Mesenteric fat pad (tissue), 1 donor: ENCODE results near the gene KLK5. TPM values are rescaled to one million over a fixed set of nuclear protein-coding genes. Genes with fewer than 3 reads are reported as not detected.
"Not testable (repeated sequence)": the region's sequence is repeated elsewhere in the genome, so short reads cannot be mapped to it uniquely, and the experiment has no call there.

Source experiments
- DNase-seq: peaks from one replicate; pipeline ENCODE4 v3.0.0-alpha.2; 2020; ENCODE audit warnings: low spot score
- total RNA-seq: library from RNA; stranded (reverse); fragmentation: NEBNext Ultra II Directional; extraction: Animal tissue kit (Norgen Biotek cat#: 25700); gene quantifications from one replicate; pipeline ENCODE4 v1.2.1, GENCODE V29; 2021
- donor health status: DM: yes; HTN: yes; CAD: no.

KLK5 gene
- total RNA-seq, 1 donor from 2014 or later: not detected

DNA sequence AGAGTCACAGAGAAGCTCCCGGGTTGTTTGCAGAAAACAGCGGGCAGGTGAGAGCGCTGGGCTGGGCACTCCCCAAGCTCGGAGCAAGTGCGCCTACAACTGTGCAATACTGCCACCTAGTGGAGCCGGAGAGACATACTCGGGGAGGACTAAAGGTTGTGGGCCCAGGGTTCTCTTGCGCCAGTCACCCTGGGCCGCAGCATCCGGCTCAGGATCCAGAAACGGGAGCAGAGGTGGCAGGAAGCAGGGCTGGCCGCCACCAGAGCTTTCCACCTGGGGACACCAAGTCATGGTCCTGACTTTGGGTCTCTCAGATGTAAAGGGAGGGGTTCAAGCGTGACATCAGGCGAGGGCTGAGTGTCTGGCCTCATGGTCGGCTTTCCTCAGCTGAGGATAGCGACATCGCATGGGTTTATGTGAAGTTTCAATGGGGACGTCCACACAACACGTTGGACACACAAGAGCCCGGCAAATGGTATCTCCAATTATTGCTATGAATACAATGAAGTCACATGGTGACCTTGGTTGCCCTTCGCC is 30.5 kb downstream of the KLK5 start:
- no peak for DNase-seq

GRCh38 chr19:50921426-50922316 is 31.2 kb downstream of the KLK5 start:
- DNase-seq: no peak

DNA sequence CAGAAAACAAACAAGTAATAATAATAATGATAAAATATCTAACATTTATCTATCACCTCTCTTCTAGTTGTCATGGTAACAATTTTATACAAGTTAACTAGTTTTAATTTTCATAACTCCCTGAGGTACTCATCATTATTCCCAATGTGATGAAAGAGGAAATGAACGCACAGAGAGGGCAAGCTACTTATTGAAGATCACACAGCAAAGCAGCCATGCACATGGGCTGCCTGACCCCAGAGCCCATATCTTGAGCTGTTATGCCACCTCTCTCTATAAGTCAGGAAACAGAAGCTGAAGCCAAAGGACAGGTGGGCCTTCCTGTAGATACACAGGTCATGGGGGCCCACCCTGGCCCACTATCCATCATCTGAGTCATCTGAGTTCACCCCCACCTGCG is 36.8 kb downstream of the KLK5 start:
- no peak for DNase-seq

DNA sequence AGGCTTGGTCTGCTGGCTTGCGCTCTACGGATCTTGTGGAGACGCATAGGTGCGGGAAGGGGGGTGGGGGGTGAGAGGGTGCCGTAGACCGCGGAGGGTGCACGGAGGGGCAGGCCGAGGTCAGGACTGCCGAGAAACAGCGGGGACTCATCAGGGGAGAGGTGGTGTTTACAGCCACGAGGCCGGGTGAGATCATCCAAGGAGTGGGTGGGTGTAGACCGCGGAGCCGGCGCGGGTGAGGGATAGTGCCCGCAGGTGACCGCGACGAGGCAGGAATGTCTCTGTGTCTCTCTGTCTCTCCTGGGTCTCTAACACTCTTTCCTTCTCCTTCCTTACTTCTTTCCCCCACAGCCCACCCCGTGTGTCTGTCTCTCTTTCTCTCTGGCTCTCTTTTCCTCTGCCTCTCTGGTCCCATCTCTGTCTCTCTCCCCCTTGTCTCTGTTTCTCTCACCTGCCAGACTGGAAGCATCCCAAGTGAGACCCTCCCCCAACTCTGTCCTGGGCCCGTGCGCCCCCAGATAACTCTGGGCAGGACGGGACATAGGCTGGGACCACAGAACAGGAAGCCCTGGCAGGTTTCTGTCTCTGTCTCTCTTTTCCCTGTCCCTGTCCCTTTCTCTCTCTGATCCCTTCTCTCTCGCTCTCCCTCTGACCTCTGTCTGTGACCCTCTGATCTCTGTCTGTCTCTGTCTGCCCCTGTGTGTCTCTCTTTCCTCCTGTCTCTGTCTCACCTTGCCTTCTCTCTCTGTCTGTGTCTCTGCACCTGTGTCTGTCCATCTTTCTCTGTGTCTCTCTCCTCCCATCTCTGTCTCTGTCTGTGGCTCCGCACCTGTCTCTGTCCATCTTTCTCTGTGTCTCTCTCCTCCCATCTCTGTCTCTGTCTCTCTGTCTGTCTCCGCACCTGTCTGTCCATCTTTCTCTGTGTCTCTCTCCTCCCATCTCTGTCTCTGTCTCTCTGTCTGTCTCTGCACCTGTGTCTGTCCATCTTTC is 39.8 kb downstream of the KLK5 start:
- no peak for DNase-seq

DNA sequence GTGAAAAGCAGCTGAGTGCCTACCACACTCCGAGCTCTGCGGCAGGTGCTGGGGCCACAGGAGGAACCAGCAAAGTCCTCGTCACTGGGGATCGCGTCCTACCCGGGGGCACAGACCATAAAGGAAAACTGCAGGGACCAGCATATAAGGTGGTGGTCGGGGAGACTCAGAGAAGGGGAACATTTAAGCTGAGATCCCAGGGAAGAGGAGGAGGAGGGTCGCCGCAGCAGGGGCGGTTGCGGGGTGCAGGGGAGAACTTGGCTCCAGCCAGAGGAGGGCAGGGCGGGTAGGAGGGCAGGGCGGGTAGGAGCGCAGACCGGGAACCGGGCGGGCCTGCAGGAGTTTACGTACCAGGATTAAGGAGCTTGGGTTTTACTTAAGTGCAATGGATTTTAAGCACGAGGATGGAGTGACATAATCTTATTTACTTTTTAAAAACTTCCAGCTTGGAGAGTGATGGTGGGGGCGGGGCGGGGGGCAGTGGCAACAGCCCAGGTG is 40.7 kb downstream of the KLK5 start:
- DNase-seq: peak; percentile 81

DNA sequence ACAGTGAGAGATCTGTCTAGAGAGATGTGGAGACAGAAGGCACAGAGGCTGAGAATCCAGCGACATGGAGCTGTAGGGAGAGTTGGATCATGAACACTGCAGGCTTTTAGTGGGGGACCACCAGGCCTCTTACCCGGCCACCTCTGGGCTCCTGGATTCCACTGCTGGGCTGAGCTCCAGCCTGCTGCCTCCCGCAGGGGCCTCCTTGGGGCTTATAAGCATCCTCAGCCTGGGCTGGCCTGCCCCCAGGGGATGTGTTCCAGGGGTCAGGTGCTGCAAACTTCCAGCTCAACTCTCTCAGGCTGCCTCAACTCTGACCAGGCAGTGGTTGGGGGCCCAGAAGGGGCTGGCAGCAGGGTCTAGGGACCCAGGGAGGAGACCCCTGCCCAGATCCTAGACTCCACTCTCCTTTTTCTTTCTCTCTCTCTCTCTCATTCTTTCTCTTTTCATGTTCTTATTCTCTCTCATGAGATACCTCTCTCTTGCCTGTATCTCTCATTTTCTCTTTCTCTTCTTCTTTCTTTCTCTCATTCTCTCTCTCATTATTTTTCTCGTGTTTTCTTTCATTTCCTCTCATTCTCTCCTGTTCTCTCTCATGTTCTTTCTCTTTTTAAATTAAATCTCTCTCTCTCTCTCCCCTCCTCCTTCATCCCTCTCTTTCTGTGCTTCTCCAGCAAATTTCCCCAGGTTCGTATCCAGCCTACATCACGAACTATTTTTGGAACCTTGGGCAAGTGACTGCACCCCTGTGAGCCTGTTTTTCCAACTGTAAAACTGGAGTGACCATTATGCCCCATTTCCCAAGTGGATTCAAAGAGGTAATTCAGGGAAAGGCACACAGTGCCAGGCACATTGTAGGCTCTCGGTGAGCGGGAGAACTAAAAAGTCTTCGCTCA is 41.4 kb downstream of the KLK5 start, which contains the start of gene KLK4:
TSS of gene KLK4 (minus strand) at position 190 of the 896 bp plus-strand sequence. CDS start 657 bp downstream, outside the sequence.
- DNase-seq: peak; percentile 37

GRCh38 chr19:50910722-50911121 is 42.1 kb downstream of the KLK5 start:
- no peak for DNase-seq

DNA sequence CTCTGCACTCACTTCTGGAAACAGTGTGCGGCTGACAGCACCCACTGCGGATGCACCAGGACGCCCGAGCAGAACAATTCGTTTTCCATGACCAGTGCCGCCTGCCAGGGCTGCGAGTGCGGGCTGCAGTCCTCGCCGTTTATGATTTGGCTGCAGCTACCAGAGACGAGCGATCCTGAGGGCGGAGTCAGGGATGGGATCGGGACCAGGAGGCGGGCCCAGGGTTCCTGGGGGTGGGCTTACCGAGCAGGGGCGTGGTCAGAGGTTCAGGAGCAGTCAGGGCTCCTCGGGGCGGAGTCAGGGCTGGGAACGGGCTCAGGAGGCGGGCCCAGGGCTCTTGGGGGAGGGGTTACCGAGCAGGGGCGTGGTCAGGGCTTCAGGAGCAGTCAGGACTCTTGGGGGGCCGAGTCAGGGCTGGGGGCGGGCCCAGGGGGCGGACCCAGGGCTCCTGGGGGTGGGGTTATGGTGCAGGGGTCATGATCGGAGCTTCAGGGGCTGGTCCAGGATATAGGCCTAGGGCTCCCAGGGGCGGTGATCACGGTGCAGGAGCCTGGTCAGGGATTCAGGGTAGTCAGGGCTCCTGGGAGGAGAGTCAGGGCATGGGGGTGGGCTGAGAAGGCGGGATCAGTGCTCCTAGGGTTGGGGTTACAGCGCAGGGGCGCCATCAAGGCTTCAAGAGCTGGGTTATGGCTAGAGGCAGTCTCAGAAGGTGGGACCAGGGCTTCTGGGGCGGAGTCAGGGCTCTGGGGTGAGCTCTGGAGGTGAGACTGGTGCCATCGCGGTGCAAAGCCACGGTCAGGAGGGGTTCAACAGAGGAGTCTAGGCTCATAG is 43.4 kb downstream of the KLK5 start:
- no peak for DNase-seq

DNA sequence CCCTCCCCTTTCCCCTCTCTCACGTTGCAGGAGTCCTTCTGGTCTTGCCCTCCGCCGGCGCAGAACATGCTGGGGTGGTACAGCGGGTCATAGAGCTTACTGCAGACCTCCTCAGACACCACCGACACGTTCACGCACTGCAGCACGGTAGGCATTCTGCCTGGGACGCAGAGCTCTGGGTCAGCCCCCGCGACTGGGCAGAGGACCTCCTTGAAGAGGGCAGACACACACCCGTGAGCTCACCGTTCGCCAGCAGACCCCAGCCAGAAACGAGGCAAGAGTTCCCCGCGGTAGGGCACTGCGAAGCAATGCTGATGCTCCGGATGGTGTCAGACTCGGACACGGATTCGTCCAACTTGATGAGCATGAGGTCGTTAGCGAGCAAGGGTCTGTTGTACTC is 44.5 kb downstream of the KLK5 start:
- DNase-seq: no peak

DNA sequence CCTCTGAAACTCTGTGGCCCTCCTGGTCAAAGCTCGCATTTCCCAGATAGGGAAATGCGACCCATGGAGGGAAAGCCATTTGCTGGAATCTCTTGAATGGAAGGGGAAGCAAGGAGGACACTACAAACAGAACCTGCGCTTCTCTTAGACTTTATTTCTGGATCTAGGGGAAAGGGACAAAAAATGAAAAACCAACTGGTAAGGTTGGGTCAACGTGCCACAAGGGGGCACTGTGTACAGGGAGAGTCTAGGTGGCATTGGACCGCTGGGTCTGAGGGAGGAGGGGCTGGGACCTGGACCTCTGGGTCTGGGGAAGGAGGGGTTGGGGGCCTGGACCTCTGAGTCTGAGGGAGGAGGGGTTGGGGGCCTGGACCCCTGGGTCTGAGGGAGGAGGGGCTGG is 46.6 kb downstream of the KLK5 start:
- no peak for DNase-seq

DNA sequence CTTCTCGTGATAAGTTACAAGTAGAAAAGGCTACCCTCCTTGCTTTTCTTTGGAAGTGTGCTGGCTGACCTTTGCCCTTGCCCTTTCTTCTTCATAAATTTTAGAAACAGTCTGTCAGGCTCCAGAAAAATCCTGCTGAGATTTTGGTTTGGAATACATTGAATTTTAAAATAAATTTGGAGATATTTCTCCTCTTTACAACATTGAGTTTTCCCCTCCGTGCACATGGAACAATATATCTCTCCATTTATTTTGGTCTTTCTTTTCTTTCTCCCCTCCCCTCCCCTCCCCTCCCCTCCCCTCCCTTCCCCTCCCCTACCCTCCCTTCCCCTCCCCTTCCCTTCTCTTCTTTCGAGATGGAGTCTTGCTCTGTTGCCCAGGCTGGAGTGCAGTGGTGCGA is 50.2 kb downstream of the KLK5 start:
- DNase-seq: no peak

GRCh38 chr19:50899569-50899968 is 53.3 kb downstream of the KLK5 start:
- no peak for DNase-seq

DNA sequence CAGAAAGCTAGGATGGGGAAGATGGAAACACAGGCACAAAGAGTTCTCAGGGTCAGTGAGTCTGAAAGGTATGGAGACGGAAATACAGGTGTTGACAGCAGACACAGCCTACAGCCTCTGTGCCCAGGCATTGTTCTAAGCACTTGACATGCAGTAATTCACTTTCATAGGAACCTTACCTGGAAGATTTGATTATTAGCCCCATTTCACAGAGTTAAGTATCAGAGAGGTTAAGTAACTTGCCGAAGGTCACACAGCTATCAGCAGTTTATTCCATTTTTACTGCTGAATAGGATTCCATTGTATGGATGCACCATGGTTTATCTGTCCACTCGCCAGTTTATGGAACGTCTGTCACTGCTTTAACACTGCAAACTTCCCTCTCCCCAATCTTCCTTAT is 54.8 kb downstream of the KLK5 start:
- no peak for DNase-seq

- DNase-seq: no peak
Observed at GRCh38 chr19:50897612-50898011, 55.2 kb downstream of the KLK5 start.

DNA sequence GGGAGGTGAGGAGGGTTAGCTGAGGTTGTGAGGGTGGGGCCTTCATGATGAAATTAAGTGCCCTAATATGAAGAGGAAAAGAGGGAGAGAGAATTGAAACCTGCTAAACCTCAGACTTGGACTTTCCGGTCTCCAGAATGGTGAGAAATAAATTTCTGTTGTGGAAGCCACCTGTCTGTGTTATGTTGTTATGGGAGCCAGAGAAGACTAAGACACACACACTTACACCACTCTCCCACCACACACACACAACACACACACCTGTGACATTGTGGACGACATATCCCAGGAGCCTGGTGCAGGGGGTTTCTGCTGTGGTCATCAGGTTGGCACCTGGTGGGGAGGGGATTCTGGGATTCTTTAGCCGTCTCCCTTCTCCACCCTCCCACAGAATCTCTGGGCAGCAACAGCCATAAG is 55.6 kb downstream of the KLK5 start:
- no peak for DNase-seq

DNA sequence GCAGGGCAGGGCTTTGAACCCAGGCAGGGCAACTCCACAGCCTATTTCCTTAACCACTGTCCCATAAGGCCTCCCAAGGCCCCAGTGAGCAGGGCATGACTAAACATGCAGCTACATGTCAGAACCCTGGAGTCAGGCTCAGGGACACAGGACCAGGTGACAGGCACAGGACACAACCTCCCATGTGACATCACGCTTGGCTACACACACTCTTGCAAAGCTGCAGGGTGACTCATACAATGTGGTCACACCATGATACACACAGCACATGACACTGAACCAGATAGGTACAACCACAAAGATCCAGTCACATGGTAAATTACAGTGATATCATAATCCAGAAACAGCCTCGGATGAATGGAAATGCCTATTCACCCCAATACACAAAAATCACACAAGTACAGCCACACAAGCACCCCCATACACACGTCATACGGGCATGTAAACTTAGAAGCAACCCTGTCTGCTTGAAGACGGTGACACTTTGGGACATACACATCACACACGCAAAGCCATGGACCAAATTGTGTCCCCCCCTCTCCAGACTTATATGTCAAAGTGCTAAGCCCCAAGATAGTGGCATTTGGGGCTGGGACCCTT is 56.1 kb downstream of the KLK5 start:
- no peak for DNase-seq

DNA sequence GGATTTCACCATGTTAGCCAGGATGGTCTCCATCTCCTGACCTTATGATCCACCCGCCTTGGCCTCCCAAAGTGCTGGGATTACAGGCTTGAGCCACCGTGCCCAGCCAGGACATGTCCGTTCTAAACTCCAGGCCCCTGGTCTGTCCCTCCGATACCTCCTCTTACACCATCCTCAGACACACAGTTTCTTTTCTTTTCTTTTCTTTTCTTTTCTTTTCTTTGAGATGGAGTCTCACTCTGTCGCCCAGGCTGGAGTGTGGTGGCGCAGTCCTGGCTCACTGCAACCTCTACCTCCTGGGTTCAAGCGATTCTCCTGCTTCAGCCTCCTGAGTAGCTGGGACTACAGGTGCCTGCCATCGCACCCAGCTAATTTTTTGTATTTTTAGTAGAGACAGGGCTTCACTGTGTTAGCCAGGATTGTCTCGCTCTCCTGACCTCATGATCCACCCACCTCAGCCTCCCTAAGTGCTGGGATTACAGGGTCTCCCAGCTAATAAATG is 56.7 kb downstream of the KLK5 start:
- not testable (repeated sequence) for DNase-seq

DNA sequence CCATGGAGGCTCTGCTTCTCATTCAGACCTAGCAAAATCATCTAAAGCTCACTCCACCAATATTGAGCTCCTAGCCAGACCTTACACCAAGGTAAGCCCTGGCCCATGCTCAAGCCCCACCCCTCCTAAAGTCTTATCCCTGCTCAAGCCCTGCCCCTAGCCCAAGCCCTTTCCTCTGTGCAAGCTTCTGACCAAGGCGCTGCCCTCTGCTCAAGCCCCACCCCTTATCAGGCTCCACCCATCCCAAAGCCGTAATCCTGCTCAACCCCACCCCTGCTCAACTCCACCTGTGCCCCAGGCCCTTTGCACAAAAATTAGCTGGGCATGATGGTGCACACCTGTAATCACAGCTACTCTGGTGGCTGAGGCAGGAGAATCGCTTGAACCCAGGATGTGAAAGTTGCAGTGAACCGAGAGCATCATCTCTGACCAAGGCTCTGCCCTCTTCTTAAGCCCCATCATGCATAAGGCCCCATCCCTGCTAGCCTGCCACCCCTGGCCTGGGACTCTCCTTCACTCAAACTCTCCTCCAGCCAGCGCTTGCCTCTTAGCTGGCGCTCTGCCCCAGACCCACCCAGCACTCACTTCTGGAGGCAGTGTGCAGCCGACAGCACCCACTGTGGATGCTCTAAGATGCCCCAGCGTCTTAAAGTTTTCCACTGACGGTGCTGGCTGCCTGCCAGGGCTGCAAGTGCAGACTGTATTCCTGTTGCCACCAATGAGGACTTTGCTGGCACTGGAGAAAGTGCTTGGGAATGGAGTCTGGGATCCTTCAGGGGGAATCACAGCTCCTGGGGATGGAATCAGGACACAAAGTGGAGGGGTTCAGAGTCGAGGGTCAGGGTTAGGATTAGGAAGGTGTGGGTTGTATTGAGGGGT is 58.1 kb downstream of the KLK5 start:
- no peak for DNase-seq
